ENCODE data around the gene YAP1.

- TF ChIP-seq EZH2 (optimal IDR thresholded peaks at IDR 0.05; ENCODE audit: low read depth, low read length) (no peak), CTCF (IDR thresholded peaks at IDR 0.05; ENCODE audit: low read length) (no peak)
These were observed 84.0 kb downstream of the YAP1 start for GRCh38 chr11:102194257-102194656.

Data from MM.1S (cell line).